Panc1 (cell line): ENCODE results near the gene TFCP2L1. TPM values are rescaled to one million over a fixed set of nuclear protein-coding genes. Genes with fewer than 3 reads are reported as not detected.

ENCODE experiments used
- ATAC-seq: fragments of 200-7000 bp; cut with Tn5 transposase; 2 replicates; pipeline ENCODE4 v1.9.1; 2020; ENCODE audit warnings: mild to moderate bottlenecking, moderate library complexity
- BruUV-seq: library from RNA; stranded (reverse); fragments of 400-500 nt; replicated peaks from 2 replicates; lab custom pipeline; 2021; lab: Mats Ljungman, UMichigan
- CTCF ChIA-PET: fragments of 300-600 bp; sonication (Branson Sonifier 250); formaldehyde crosslinking; loops from one replicate; lab custom pipeline; 2022; ENCODE audit warnings: antibody characterized with exemption; lab: Charles Lee
- POLR2A ChIA-PET: fragments of 300-600 bp; sonication (Branson Sonifier 250); formaldehyde crosslinking; loops from one replicate; lab custom pipeline; 2022; ENCODE audit warnings: antibody characterized with exemption; lab: Charles Lee
- DNase-seq: peaks from one replicate; pipeline ENCODE4 v3.0.0-alpha.2; 2010; ENCODE audit warnings: low read depth, low spot score
- H3K27ac ChIP-seq: 2 replicates; pipeline ENCODE4 v1.5.1; 2011; ENCODE audit warnings: mild to moderate bottlenecking, low read length, inconsistent platforms
- H3K27me3 ChIP-seq: fragments of 200-500 bp; sonication (Bioruptor generic); 2 replicates; pipeline ENCODE4 v1.6.0; 2014; ENCODE audit warnings: low read length, inconsistent platforms; ENCODE audit not compliant: control insufficient read depth, insufficient read depth
- H3K36me3 ChIP-seq: fragments of 200-500 bp; sonication (Bioruptor generic); 2 replicates; pipeline ENCODE4 v1.5.1; 2014; ENCODE audit warnings: inconsistent platforms, mild to moderate bottlenecking, low read length, moderate library complexity; ENCODE audit not compliant: control insufficient read depth, insufficient read depth
- H3K4me1 ChIP-seq: 2 replicates; pipeline ENCODE4 v1.5.1; 2011; ENCODE audit warnings: inconsistent platforms, mild to moderate bottlenecking, low read length, moderate library complexity; ENCODE audit not compliant: control insufficient read depth, insufficient read depth
- H3K4me3 ChIP-seq, 2 experiments: 2 replicates each; pipeline ENCODE4 v1.5.1; 2011 to 2012; ENCODE audit warnings: low read depth in 2 of 2, low read length in 2 of 2, mild to moderate bottlenecking in 2 of 2, inconsistent platforms in 1 of 2, moderate library complexity in 1 of 2
- H3K9me3 ChIP-seq: fragments of 200-500 bp; sonication (Bioruptor generic); 2 replicates; pipeline ENCODE4 v1.5.1; 2014; ENCODE audit warnings: low read depth, mild to moderate bottlenecking, inconsistent platforms, low read length, moderate library complexity; ENCODE audit not compliant: control insufficient read depth, insufficient read depth
- POLR2AphosphoS5 ChIP-seq: IDR thresholded peaks from 2 replicates; pipeline ENCODE4 v1.6.1; 2012; ENCODE audit warnings: mild to moderate bottlenecking, low read depth, low read length, moderate library complexity
- SIN3A ChIP-seq: IDR thresholded peaks from 2 replicates; pipeline ENCODE4 v1.6.1; 2012; ENCODE audit warnings: low read depth, mild to moderate bottlenecking, low read length, moderate library complexity, borderline replicate concordance; ENCODE audit not compliant: insufficient read depth
- TCF7L2 ChIP-seq: IDR thresholded peaks from 2 replicates; pipeline ENCODE4 v1.6.1; 2011; ENCODE audit warnings: mild to moderate bottlenecking, low read depth, low read length, inconsistent platforms
- in situ Hi-C: cut with HindIII; loops from 2 replicates; pipeline ENCODE4 v1.10.0; 2016; ENCODE audit warnings: low sequenced_read_pairs, low pct_unique_long_range_greater_than_20kb
- intact Hi-C: fragments of 100-400 bp; cut with micrococcal nuclease; formaldehyde crosslinking; loops from one replicate; pipeline ENCODE4 v1.10.0; 2022; ENCODE audit not compliant: unreplicated experiment
- total RNA-seq: library from RNA; stranded (reverse); gene quantifications from one replicate; pipeline ENCODE4 v1.2.1, GENCODE V29; 2021; ENCODE audit not compliant: unreplicated experiment
- TF ChIP-seq, protein P1 (sequence below), 2 experiments: IDR thresholded peaks; 2 replicates each; pipeline ENCODE4 v1.6.1; 2011 to 2012; ENCODE audit warnings: low read depth in 2 of 2, control low read depth in 1 of 2, low read length in 1 of 2, mild to moderate bottlenecking in 1 of 2, moderate library complexity in 1 of 2; ENCODE audit not compliant: insufficient read depth in 1 of 2
- TF ChIP-seq, protein P2 (sequence below): fragments of 450-650 bp; IDR thresholded peaks from 2 replicates; pipeline ENCODE4 v1.5.1; 2017; ENCODE audit warnings: mild to moderate bottlenecking

Gene TFCP2L1
- total RNA-seq, 1 experiment from 2014 or later: 4.9 TPM

DNA sequence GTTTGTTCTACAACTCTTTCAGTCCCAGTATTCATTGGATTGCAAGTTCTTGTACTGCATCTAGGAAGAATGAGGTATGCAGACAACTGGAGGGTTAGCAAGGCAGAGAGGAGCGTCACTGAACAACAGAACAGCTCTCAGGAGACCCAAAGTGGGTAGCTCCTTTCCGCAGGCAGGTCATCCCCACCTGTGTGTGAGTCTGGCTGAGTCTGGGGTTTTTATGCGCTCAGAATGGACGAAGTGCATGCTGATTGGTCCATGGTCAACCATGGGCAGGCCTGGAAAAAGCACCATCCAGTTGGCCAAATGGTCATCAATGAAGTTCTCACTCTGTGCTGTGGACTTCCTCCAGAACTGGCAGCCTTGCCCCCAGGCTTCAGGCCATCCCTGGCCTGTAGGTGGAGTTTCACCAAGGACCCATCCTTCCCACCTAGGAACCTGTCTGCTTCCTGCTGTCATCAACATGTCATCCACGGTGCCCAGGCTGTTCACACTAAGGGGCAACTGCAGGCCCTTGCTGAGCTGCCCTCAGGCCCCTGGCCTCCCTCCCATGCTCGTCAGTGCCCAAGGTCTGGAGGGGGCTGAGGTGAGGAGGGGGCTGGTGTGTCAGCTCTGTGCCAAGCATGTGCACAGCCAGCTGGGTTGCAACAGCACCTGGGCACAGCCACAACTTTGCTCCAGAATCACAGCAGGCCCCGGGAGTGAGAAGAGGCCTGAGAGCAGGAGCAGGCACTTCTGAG is 11.1 kb upstream of the TFCP2L1 start:
- intact Hi-C loops (no loop called here), in situ Hi-C loops (no loop called here)
- BruUV-seq: no TSS peak
- DNase-seq (no peak), ATAC-seq (no peak)
- TF ChIP-seq, protein P1, sequence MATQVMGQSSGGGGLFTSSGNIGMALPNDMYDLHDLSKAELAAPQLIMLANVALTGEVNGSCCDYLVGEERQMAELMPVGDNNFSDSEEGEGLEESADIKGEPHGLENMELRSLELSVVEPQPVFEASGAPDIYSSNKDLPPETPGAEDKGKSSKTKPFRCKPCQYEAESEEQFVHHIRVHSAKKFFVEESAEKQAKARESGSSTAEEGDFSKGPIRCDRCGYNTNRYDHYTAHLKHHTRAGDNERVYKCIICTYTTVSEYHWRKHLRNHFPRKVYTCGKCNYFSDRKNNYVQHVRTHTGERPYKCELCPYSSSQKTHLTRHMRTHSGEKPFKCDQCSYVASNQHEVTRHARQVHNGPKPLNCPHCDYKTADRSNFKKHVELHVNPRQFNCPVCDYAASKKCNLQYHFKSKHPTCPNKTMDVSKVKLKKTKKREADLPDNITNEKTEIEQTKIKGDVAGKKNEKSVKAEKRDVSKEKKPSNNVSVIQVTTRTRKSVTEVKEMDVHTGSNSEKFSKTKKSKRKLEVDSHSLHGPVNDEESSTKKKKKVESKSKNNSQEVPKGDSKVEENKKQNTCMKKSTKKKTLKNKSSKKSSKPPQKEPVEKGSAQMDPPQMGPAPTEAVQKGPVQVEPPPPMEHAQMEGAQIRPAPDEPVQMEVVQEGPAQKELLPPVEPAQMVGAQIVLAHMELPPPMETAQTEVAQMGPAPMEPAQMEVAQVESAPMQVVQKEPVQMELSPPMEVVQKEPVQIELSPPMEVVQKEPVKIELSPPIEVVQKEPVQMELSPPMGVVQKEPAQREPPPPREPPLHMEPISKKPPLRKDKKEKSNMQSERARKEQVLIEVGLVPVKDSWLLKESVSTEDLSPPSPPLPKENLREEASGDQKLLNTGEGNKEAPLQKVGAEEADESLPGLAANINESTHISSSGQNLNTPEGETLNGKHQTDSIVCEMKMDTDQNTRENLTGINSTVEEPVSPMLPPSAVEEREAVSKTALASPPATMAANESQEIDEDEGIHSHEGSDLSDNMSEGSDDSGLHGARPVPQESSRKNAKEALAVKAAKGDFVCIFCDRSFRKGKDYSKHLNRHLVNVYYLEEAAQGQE (IDR thresholded peaks at IDR 0.05; ENCODE audit: insufficient read depth in 1 of 2, low read depth in 2 of 2, low read length in 1 of 2): no peak
- TF ChIP-seq, protein P2, sequence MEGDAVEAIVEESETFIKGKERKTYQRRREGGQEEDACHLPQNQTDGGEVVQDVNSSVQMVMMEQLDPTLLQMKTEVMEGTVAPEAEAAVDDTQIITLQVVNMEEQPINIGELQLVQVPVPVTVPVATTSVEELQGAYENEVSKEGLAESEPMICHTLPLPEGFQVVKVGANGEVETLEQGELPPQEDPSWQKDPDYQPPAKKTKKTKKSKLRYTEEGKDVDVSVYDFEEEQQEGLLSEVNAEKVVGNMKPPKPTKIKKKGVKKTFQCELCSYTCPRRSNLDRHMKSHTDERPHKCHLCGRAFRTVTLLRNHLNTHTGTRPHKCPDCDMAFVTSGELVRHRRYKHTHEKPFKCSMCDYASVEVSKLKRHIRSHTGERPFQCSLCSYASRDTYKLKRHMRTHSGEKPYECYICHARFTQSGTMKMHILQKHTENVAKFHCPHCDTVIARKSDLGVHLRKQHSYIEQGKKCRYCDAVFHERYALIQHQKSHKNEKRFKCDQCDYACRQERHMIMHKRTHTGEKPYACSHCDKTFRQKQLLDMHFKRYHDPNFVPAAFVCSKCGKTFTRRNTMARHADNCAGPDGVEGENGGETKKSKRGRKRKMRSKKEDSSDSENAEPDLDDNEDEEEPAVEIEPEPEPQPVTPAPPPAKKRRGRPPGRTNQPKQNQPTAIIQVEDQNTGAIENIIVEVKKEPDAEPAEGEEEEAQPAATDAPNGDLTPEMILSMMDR: no peak
- CTCF ChIA-PET: no interaction called here
- POLR2A ChIA-PET: no interaction called here
- Histone ChIP-seq H3K36me3 (no peaks in the 10 kb centered on the region), H3K9me3 (no peaks in the 10 kb centered on the region), H3K27ac (no peak overlapping the region), H3K4me1 (no peaks in the 10 kb centered on the region), H3K4me3 (no peak overlapping the region), H3K27me3 (no peaks in the 10 kb centered on the region)

DNA sequence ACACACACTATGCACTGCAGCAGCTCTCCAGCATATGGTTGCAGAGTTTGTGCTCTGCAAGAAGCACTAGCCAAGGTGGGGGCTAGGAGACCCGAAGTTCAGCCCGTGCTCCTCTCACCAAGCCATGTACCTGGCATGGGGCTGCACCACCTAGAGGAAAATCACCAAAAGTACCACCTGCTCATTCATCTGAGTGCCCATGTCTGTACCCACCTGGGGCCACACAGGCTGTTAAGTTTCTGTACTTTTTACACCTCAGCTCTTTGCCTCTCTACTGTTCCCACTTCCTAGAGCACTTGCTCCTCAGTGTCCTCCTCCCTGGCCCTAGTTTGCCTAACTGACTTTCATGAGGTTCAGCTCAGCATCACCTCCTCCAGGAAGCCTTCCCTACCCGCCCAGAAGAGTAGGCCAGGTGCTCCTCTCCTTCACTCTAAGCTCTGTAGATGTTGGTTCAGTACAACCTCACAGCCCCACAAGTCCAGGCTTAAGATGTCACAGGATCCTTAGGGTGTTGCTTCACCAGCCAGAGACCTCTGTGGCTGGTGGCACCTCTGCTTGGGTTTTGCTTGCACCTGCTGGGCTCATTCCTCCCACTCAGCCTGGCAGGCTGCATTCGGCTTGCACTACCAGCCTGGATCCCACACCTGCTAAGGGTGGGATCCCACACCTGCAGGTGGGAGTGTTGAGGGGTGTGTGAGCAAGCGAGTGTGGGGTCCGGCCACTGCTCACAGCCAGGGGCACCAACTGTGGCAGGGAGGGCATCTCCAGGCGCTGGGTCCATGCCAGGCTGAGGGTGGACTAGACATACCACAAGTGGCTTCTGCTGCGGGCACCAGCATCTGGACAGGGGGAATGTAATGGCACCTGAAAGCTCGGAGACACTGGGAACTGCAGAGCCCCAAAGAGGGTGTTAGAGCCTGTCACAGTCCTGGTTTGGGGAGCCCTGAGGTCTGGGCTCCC is 10.2 kb upstream of the TFCP2L1 start:
- no TSS peak for BruUV-seq
- ATAC-seq (no peak), DNase-seq (no peak)
- no peaks in the 10 kb centered on the region for H3K9me3 ChIP-seq
- H3K27me3 ChIP-seq: no peaks in the 10 kb centered on the region
- H3K27ac ChIP-seq: no peak overlapping the region
- intact Hi-C loops (no loop called here), in situ Hi-C loops (no loop called here)
- no peak for TF ChIP-seq POLR2AphosphoS5
- TF ChIP-seq, protein P2: no peak
- no peak for TF ChIP-seq SIN3A
- TF ChIP-seq TCF7L2: no peak
- TF ChIP-seq, protein P1 (IDR thresholded peaks at IDR 0.05; ENCODE audit: insufficient read depth in 1 of 2, low read depth in 2 of 2, low read length in 1 of 2): no peak
- no peak overlapping the region for H3K4me3 ChIP-seq
- CTCF ChIA-PET: no interaction called here
- H3K4me1 ChIP-seq: no peaks in the 10 kb centered on the region
- POLR2A ChIA-PET: no interaction called here
- H3K36me3 ChIP-seq: no peaks in the 10 kb centered on the region
